K562 (cell line): ENCODE results near the gene TOM1L2. TPM values are rescaled to one million over a fixed set of nuclear protein-coding genes. Genes with fewer than 3 reads are reported as not detected.
A peak's percentile ranks its signal among the peaks of the same experiment; 100 is the strongest.

Experiments
- ETV5 ChIP-seq: sonication (generic); formaldehyde crosslinking; IDR thresholded peaks from 2 replicates; pipeline ENCODE4 v1.4.0; 2020; ENCODE audit warnings: low read depth, mild to moderate bottlenecking, missing genetic modification reagents
- GATAD2B ChIP-seq: fragments of 450-650 bp; IDR thresholded peaks from 2 replicates; pipeline ENCODE4 v1.6.1; 2017; ENCODE audit warnings: mild to moderate bottlenecking, borderline replicate concordance
- HDAC8 ChIP-seq: fragments of 450-650 bp; IDR thresholded peaks from 2 replicates; pipeline ENCODE4 v1.6.1; 2016; ENCODE audit warnings: mild to moderate bottlenecking, missing genetic modification characterization, moderate library complexity, missing compliant biosample characterization
- HMGN3 ChIP-seq: IDR thresholded peaks from 2 replicates; pipeline ENCODE4 v1.6.1; 2011; ENCODE audit warnings: borderline replicate concordance, low read depth, mild to moderate bottlenecking, mixed read lengths, low read length; ENCODE audit not compliant: insufficient read length; ENCODE audit errors: extremely low read depth
- OTX1 ChIP-seq: fragments of 450-650 bp; formaldehyde crosslinking; IDR thresholded peaks from 2 replicates; pipeline ENCODE4 v1.4.0; 2022; ENCODE audit warnings: mild to moderate bottlenecking
- SAFB2 ChIP-seq: fragments of 200-400 bp; formaldehyde crosslinking; IDR thresholded peaks from 2 replicates; pipeline ENCODE4 v1.6.1; 2018; ENCODE audit warnings: borderline replicate concordance, low read length, low read depth, moderate library complexity; ENCODE audit not compliant: severe bottlenecking
- SMAD4 ChIP-seq: fragments of 250-450 bp; sonication (Bioruptor Pico); conservative IDR thresholded peaks from 2 replicates; pipeline ENCODE4 v1.8.0; 2021; ENCODE audit warnings: inconsistent platforms, mild to moderate bottlenecking, moderate library complexity
- TEAD4 ChIP-seq, 2 experiments: sonication (generic) in 1 of 2; formaldehyde crosslinking in 1 of 2; IDR thresholded peaks; 2 replicates each; pipeline versions ENCODE4 v1.6.1 to v1.8.0; 2012 to 2022; ENCODE audit warnings: borderline replicate concordance in 1 of 2, inconsistent platforms in 1 of 2, low read length in 1 of 2, mild to moderate bottlenecking in 1 of 2, missing genetic modification reagents in 1 of 2
- TFAM ChIP-seq: fragments of 250-450 bp; sonication (Bioruptor Pico); conservative IDR thresholded peaks from 2 replicates; pipeline ENCODE4 v1.5.0; 2021; ENCODE audit warnings: mild to moderate bottlenecking, moderate library complexity
- TRIM28 ChIP-seq: fragments of 450-650 bp; IDR thresholded peaks from 2 replicates; pipeline ENCODE4 v1.6.1; 2017
- ZNF644 ChIP-seq: fragments of 200-800 bp; sonication (Bioruptor generic); IDR thresholded peaks from 2 replicates; pipeline ENCODE4 v1.6.1; 2016; ENCODE audit warnings: low read depth, missing genetic modification characterization, missing compliant biosample characterization
- ZNF695 ChIP-seq: fragments of 450-650 bp; formaldehyde crosslinking; IDR thresholded peaks from 2 replicates; pipeline ENCODE4 v1.4.0; 2020; ENCODE audit warnings: mild to moderate bottlenecking, moderate library complexity
- ZNF778 ChIP-seq: fragments of 450-650 bp; formaldehyde crosslinking; IDR thresholded peaks from 2 replicates; pipeline ENCODE4 v1.4.0; 2020; ENCODE audit warnings: mild to moderate bottlenecking, moderate library complexity
- polyA plus RNA-seq, 8 experiments: library from polyadenylated mRNA; depleted of rRNA in 4 of 8; stranded (reverse) in 5 of 8; unstranded in 3 of 8; fragments of >200 nt; fragmentation: Nextera tagmentation in 2 of 8; fragmentation: Illumina TruSeq in 1 of 8; extraction: Ambion mirVana in 2 of 8; extraction: Trizol in 1 of 8; gene quantifications; 2 replicates each; pipeline versions ENCODE4 v1.2.1 to v1.2.3, GENCODE V29; 2011 to 2014; ENCODE audit warnings: inconsistent platforms in 1 of 8, missing spikeins in 1 of 8
- total RNA-seq, 7 experiments: library from RNA; depleted of rRNA in 6 of 7; stranded (reverse); fragments of >200 nt in 6 of 7; fragmentation: Illumina TruSeq in 2 of 7; extraction: Trizol in 2 of 7; gene quantifications; 2 replicates each; pipeline versions ENCODE4 v1.2.1 to v1.2.3, GENCODE V29; 2011 to 2021; ENCODE audit warnings: low replicate concordance in 1 of 7
- TF ChIP-seq, protein P1 (sequence below): fragments of 450-650 bp; formaldehyde crosslinking; IDR thresholded peaks from 2 replicates; pipeline ENCODE4 v1.4.0; 2022; ENCODE audit warnings: missing genetic modification characterization
- TF ChIP-seq, protein P2 (sequence below): fragments of 450-650 bp; formaldehyde crosslinking; IDR thresholded peaks from 2 replicates; pipeline ENCODE4 v1.4.0; 2020; ENCODE audit warnings: mild to moderate bottlenecking
- TF ChIP-seq, protein P3 (sequence below): sonication (generic); formaldehyde crosslinking; IDR thresholded peaks from 2 replicates; pipeline ENCODE4 v1.8.0; 2022; ENCODE audit warnings: mild to moderate bottlenecking, missing genetic modification reagents
- TF ChIP-seq, protein P4 (sequence below): fragments of 250-450 bp; sonication (Bioruptor Pico); IDR thresholded peaks from 2 replicates; pipeline ENCODE4 v1.8.0; 2021; ENCODE audit warnings: borderline replicate concordance, mild to moderate bottlenecking, moderate library complexity; ENCODE audit not compliant: poor library complexity, severe bottlenecking

Gene TOM1L2
- total and polyA plus RNA-seq, 9 of the 15 experiments (the other 6 are each of a cell fraction or from before 2014, with no cell fraction given), result 0.07 to 6.0 (median 2.5) TPM

DNA sequence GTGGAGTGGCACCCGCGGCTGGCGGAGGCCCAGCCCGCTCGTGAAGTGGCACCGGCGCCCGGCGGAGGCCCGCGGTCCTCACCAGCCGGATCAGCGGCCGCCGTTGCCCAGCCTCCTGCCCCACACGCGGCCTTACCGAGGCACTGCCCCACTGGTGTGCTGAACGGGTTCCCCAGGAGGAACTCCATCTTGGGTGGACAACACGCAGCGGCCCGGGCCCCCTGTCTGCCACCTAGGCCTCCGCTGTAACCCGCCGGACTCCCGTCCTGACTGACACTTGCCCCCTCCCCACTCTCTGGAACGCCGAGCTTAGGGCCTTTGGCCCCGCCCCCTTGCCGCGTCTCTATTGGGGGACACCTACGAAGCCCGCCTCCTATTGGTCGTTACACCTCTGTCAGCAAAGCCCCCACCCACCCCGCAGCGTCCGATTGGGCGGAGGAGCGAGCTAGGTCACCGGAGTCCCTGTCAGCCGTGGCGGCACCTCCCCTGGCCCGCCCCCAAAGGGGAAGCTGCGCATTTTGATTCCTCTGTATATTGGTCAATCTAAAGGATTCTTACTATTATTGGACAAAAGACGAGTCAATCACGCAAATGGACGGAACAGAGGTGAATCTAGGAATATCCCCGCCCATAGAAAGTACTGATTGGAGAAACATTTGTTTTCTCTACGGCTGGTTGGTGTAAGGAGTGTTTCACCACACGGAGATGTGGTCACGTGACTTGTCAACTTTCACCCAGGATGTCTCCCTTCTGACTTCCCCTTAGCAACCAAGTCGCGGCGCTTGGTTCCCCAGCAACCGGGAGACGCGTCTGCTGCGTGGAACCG lies at the start of gene TOM1L2, which contains the start of gene DRC3 (continued):
- TF ChIP-seq SAFB2, result no peak
- TF ChIP-seq ETV5 (CRISPR knock-in tag), result no peak
- TF ChIP-seq, protein P1, sequence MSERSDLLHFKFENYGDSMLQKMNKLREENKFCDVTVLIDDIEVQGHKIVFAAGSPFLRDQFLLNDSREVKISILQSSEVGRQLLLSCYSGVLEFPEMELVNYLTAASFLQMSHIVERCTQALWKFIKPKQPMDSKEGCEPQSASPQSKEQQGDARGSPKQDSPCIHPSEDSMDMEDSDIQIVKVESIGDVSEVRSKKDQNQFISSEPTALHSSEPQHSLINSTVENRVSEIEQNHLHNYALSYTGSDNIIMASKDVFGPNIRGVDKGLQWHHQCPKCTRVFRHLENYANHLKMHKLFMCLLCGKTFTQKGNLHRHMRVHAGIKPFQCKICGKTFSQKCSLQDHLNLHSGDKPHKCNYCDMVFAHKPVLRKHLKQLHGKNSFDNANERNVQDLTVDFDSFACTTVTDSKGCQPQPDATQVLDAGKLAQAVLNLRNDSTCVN (CRISPR knock-in tag), result no peak
- no peak for TF ChIP-seq ZNF644
- no peak for TF ChIP-seq HDAC8 (tag)
- TF ChIP-seq, protein P2, sequence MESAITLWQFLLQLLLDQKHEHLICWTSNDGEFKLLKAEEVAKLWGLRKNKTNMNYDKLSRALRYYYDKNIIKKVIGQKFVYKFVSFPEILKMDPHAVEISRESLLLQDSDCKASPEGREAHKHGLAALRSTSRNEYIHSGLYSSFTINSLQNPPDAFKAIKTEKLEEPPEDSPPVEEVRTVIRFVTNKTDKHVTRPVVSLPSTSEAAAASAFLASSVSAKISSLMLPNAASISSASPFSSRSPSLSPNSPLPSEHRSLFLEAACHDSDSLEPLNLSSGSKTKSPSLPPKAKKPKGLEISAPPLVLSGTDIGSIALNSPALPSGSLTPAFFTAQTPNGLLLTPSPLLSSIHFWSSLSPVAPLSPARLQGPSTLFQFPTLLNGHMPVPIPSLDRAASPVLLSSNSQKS (CRISPR knock-in tag), result no peak
- TF ChIP-seq TFAM (CRISPR knock-in tag), result no peak
- TF ChIP-seq ZNF695, result no peak
- TF ChIP-seq, protein P3, sequence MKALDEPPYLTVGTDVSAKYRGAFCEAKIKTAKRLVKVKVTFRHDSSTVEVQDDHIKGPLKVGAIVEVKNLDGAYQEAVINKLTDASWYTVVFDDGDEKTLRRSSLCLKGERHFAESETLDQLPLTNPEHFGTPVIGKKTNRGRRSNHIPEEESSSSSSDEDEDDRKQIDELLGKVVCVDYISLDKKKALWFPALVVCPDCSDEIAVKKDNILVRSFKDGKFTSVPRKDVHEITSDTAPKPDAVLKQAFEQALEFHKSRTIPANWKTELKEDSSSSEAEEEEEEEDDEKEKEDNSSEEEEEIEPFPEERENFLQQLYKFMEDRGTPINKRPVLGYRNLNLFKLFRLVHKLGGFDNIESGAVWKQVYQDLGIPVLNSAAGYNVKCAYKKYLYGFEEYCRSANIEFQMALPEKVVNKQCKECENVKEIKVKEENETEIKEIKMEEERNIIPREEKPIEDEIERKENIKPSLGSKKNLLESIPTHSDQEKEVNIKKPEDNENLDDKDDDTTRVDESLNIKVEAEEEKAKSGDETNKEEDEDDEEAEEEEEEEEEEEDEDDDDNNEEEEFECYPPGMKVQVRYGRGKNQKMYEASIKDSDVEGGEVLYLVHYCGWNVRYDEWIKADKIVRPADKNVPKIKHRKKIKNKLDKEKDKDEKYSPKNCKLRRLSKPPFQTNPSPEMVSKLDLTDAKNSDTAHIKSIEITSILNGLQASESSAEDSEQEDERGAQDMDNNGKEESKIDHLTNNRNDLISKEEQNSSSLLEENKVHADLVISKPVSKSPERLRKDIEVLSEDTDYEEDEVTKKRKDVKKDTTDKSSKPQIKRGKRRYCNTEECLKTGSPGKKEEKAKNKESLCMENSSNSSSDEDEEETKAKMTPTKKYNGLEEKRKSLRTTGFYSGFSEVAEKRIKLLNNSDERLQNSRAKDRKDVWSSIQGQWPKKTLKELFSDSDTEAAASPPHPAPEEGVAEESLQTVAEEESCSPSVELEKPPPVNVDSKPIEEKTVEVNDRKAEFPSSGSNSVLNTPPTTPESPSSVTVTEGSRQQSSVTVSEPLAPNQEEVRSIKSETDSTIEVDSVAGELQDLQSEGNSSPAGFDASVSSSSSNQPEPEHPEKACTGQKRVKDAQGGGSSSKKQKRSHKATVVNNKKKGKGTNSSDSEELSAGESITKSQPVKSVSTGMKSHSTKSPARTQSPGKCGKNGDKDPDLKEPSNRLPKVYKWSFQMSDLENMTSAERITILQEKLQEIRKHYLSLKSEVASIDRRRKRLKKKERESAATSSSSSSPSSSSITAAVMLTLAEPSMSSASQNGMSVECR (CRISPR knock-in tag), result peak; percentile 68
- no peak for TF ChIP-seq ZNF778 (CRISPR knock-in tag)
- TF ChIP-seq, protein P4, sequence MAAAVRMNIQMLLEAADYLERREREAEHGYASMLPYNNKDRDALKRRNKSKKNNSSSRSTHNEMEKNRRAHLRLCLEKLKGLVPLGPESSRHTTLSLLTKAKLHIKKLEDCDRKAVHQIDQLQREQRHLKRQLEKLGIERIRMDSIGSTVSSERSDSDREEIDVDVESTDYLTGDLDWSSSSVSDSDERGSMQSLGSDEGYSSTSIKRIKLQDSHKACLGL (CRISPR knock-in tag), result no peak
- TF ChIP-seq SMAD4, result peak; percentile 73; the same call in 1 of the 2 replicates
- no peak for TF ChIP-seq TEAD4 (IDR thresholded peaks at IDR 0.05; ENCODE audit: low read length)
- TF ChIP-seq TEAD4 (CRISPR knock-in tag; IDR thresholded peaks at IDR 0.05; ENCODE audit: borderline replicate concordance), result 0 out of 2 replicates have a peak, but pooled peaks have one; percentile 26
- no peak for TF ChIP-seq OTX1 (CRISPR knock-in tag)
- no peak for TF ChIP-seq TRIM28
- no peak for TF ChIP-seq GATAD2B
- TF ChIP-seq HMGN3, result no peak
